GM18909 (cell line): ENCODE data around the gene GDF3.
"Not testable (repeated sequence)": the region's sequence is repeated elsewhere in the genome, so short reads cannot be mapped to it uniquely, and the experiment has no call there.

Experiments
- ATAC-seq: cut with Tn5 transposase; IDR thresholded peaks from one replicate; pipeline ENCODE4 v1.9.1; 2021; ENCODE audit warnings: mild to moderate bottlenecking; ENCODE audit not compliant: unreplicated experiment, poor library complexity

Gene GDF3

DNA sequence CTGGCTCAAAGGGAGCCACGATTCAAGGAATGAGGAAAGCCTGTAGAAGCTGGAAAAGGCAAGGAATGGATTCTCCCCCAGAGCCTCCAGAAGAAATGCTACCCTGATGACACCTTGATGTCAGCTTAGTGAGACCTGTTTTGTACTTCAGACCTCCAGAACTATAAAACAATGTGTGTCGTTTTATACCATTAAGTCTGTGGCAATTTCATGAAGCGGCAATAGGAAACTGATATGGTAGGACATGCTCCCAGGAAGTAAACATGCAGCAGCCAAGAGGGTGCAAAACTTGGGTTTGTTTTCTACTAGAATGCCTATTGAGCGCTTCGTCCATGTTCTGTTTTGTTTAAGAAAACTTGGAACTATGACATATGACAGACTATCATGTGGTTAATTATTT is 27.4 kb downstream of the GDF3 start:
- no peak for ATAC-seq

DNA sequence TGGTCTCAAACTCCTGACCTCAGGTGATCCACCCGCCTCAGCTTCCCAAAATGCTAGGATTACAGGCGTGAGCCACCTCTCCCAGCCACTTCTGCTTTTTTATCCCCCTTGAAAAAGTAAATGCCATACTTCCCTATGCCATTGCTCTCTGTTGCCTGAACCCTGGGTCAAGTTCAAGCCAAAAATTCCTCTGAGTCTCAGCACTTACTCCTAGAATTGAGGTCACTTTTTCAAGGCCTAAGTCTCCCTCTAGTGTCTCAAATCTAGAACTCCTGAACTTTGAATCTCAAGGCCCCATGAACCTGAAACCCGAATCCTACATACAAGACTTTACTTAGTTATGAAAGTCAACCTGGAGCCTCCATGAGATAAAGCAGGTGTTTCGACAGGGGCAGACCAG is 28.4 kb downstream of the GDF3 start:
- ATAC-seq: no peak

DNA sequence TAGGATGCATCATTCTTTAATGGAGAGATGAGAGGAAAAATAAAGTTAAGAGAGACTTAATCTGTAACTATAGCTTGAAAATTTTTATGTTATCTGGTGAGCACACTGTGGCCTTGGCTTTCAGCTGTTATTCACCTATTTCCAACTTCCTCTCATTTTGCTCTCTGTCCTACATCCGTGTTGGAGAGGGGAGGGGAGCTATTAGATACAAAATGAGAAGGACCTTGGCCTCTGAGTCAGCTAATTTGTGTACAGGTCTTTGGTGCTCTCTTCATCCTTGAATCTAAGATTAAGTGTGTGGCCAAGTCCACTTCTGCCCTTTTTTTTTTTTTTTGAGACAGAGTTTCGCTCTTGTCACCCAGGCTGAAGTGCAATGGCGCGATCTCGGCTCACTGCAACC is 29.0 kb downstream of the GDF3 start:
- ATAC-seq: no peak

DNA sequence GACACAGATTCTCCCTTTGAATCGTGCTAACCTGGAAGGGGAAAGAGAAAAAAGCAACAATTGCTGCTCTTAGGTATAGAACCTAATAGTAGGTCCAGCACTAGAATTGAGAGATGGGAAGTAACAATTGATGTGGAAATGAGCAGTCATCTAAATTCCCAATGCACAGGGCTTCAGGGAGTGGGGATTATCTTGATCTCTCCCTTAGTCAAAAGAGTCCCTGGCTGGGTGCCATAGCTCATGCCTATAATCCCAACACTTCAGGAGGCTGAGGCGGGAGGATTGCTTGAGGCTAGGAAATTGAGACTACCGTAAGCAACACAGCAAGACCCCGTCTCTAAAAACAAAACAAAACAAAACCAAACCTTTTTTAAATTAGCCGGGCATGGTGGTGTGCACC is 33.8 kb downstream of the GDF3 start:
- no peak for ATAC-seq

DNA sequence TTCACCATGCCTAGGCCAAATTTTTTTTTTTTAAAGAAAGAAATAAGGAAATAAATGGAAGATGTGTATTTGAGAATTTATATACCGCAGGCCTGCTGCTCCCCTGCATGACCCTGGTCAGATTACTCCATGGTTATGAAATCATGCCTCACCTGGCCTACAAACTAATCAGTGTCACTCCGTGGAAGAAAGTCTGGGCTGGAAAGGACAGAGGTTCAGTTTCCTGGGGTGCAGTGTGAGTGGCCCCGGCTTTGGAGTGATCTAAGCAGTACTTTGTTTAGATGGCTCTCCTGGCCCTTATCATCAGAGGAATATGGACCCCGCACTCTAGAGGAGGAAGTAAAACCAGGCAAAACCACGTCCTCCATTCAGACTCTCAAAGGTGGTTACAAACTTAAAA is 39.5 kb downstream of the GDF3 start:
- no peak for ATAC-seq

DNA sequence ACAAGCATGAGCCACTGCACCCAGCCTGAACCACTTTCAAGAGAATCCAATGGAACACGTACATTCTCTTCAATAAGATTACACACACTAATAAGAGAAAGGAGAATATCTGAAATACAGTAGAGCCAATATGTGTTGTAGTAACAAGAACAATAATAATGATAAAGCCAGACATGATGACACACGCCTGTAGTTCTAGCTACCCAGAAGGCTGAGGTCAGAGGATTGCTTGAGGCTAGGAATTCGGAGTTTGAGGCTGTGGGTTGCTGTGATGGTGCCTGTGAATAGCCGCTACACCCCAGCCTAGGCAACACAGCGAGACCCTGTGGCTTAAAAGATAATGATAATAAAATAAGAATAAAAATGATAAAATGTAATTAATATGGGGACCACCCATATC is 45.5 kb downstream of the GDF3 start:
- no peak for ATAC-seq

DNA sequence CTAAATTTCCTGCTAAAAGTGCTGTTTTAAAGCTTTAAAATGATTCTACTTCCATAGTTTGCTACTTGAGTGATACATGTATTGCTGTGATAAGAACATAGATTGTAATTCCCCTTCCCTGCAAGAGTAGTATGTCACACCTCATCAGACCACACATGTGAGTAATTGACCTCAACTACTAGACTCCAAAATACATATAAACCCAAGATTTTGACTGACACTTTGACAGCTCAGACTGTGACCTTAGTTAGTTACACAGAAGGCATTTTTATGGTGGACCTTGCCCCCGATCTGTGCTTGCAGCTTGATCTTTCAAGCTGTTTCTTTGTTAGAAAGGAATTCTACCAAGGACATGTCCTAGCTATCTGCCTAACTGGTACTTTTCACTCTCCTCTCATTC is 48.5 kb downstream of the GDF3 start:
- no peak for ATAC-seq

DNA sequence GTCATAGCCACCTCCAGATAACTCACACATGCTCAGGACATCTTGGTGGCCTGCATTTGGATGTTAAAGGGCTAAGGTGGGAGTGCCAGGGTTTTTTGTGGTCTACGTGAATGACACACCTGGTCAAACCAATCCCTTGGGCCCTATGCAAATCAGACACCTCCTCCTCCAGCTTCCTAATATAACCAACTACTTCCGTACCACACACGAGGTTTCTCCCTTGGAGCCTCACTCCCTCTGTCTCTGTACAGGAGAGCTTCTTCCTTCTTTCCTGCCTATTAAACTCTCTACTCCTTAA is 49.4 kb downstream of the GDF3 start:
- no peak for ATAC-seq

DNA sequence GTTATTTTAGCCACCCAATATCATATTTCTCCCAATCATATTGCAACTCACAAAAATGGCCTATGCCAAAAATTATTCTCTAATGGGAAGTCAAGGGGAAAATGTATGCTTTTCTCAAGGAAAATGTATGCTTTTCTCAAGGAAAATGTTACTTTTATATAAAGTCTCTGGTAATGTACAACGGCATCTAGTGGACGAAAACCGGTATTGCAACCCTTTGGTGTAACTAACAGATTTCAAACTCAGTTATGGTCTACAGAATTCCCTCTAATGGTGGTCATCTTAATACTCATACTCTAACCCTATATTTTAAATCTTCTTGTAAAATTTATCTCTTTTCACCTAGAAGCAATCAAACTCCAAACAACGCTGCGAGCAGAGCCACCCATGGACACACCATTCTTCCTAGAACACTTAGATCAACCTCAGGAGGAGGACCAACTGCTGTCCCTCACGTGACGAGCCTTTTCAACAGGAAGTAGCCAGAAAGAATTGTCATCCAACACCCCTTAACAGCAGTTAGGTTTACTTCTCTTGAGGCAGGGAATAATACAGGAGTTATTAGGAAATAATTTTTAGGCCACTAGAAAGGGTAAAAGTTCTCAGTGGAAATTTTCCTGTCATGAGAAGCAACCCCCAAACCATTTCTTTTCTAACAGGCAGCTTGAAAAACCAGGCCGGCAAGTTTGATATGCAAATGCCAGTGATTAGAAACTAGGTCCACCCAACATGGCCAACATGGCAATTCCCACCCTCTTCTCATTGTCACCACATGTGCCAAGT is 50.0 kb downstream of the GDF3 start:
- ATAC-seq: no peak

DNA sequence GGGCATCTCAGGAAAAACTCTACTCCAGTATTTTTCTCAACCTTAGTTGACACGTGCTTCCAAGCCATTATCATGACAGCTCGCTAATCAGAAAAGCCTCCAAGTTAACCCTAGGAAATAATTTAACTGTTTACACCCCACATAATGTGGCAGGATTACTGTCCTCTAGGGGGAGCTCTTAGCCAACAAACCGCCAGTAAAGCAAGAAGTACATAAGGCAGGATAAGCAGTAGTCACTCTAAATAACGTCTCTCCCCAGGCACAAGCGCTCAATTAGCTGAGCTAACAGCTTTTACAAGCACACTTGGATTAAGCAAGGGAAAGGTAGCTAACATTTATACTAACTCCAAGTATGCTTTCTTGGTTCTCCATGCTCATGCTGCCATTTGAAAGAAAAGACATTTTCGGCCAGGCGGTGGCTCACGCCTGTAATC is 52.7 kb downstream of the GDF3 start:
- ATAC-seq: no peak

DNA sequence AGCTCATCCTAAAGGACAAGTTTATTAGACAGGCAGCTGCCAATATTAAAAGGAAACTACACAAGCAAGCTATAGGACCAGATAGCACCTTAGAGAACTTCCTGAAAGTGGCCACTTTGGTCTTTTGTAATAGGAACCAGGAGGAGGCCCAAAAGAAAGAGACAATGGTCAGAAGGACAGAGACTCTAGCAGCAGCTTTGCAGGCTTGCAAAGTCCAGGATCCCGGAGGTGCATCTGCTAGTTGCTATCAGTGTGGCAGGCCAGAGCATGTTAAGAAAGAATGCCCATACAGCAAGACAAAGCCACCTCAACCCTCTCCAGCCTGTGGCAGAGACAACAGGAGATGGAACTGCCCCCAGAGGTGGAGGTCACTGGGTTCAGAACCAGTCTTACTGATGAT is 53.3 kb downstream of the GDF3 start:
- ATAC-seq: no peak

DNA sequence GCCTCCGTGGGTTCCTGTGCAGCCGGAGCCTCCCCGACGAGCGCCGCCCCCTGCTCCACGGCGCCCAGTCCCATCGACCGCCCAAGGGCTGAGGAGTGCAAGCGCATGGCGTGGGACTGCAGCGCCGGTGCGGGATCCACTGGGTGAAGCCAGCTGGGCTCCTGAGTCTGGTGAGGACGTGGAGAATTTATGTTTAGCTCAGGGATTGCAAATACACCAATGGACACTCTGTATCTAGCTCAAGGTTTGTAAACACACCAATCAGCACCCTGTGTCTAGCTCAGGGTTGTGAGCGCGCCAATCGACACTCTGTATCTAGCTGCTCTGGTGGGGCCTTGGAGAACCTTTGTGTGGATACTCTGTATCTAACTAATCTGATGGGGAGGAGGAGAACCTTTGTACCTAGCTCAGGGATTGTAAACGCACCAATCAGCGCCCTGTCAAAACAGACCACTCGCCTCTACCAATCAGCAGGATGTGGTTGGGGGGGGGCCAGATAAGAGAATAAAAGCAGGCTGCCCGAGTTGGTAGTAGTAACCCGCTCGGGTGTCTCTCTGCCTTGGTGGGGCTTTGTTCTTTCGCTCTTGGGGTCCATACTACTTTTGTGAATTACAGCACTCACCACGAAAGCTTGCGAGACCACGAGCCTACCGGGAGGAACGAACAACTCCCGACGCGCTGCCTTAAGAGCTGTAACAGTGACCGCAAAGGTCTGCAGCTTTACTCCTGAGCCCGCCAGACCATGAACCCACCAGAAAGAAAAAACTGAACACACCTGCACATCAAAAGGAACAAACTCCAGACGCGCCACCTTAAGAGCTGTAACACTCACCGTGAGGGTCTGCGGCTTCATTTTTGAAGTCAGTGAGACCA is 55.2 kb downstream of the GDF3 start:
- ATAC-seq: not testable (repeated sequence)
